ENCODE data around the gene BRICD5. TPM values are rescaled to one million over a fixed set of nuclear protein-coding genes. Genes with fewer than 3 reads are reported as not detected.

The BRICD5 gene
- total and polyA plus RNA-seq, 2 of the 13 experiments (the other 11 are each of a cell fraction or from before 2014, with no cell fraction given) = 1.6 to 5.8 TPM

DNA sequence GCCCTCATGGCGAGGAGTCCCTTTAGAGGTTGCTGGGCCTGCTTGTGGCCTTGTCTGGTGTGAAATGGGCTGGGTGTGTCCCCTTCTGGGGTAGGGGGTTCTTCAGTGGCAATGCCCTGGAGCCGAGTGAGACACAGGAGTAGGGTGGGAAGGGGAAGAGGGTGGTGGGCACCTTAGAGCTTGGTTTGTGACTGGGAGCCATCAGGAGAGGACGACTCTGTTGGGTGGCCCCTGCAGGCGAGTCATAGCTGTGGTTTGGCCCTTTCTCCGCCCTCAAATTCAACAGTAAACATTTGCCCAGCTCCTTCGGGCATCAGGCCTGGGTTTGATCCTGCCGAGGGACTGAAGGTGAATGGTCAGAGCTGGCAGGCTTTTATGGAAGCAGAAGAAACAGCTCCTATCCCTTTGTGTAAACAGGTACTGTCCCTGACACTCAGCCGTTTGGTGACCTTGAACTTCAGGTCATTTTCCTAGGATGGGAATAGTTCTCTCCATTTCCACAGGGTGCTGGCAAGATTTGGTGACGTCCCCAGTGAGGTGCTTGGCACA lies 15.7 kb upstream of the BRICD5 start (continued):
- TF ChIP-seq, protein P1, sequence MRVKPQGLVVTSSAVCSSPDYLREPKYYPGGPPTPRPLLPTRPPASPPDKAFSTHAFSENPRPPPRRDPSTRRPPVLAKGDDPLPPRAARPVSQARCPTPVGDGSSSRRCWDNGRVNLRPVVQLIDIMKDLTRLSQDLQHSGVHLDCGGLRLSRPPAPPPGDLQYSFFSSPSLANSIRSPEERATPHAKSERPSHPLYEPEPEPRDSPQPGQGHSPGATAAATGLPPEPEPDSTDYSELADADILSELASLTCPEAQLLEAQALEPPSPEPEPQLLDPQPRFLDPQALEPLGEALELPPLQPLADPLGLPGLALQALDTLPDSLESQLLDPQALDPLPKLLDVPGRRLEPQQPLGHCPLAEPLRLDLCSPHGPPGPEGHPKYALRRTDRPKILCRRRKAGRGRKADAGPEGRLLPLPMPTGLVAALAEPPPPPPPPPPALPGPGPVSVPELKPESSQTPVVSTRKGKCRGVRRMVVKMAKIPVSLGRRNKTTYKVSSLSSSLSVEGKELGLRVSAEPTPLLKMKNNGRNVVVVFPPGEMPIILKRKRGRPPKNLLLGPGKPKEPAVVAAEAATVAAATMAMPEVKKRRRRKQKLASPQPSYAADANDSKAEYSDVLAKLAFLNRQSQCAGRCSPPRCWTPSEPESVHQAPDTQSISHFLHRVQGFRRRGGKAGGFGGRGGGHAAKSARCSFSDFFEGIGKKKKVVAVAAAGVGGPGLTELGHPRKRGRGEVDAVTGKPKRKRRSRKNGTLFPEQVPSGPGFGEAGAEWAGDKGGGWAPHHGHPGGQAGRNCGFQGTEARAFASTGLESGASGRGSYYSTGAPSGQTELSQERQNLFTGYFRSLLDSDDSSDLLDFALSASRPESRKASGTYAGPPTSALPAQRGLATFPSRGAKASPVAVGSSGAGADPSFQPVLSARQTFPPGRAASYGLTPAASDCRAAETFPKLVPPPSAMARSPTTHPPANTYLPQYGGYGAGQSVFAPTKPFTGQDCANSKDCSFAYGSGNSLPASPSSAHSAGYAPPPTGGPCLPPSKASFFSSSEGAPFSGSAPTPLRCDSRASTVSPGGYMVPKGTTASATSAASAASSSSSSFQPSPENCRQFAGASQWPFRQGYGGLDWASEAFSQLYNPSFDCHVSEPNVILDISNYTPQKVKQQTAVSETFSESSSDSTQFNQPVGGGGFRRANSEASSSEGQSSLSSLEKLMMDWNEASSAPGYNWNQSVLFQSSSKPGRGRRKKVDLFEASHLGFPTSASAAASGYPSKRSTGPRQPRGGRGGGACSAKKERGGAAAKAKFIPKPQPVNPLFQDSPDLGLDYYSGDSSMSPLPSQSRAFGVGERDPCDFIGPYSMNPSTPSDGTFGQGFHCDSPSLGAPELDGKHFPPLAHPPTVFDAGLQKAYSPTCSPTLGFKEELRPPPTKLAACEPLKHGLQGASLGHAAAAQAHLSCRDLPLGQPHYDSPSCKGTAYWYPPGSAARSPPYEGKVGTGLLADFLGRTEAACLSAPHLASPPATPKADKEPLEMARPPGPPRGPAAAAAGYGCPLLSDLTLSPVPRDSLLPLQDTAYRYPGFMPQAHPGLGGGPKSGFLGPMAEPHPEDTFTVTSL (CRISPR knock-in tag; IDR thresholded peaks at IDR 0.05; ENCODE audit: borderline replicate concordance) = peak; percentile 16; the same call in 1 of the 2 replicates
- TF ChIP-seq BCL6 (CRISPR knock-in tag; IDR thresholded peaks at IDR 0.05) (peak; percentile 79), MYNN (CRISPR knock-in tag; IDR thresholded peaks at IDR 0.05; ENCODE audit: low read depth) (no peak), SALL1 (CRISPR knock-in tag; IDR thresholded peaks at IDR 0.05) (peak; percentile 79), ZBTB7B (CRISPR knock-in tag; IDR thresholded peaks at IDR 0.05) (peak; percentile 53; the same call in 1 of the 2 replicates), TBL1XR1 (IDR thresholded peaks at IDR 0.05; ENCODE audit: borderline replicate concordance, low read length, partially characterized antibody) (peak; percentile 50), U2AF1 (optimal IDR thresholded peaks at IDR 0.05; ENCODE audit: low read depth, low read length) (peak; percentile 87), ZNF33B (CRISPR knock-in tag; IDR thresholded peaks at IDR 0.05) (no peak), CCDC6 (CRISPR knock-in tag; IDR thresholded peaks at IDR 0.05) (peak; percentile 20; the same call in 1 of the 2 replicates), HNF4A (CRISPR knock-in tag; IDR thresholded peaks at IDR 0.05) (peak; percentile 64), PITX1 (CRISPR knock-in tag; IDR thresholded peaks at IDR 0.05) (peak; percentile 41; the same call in 1 of the 2 replicates), RBM22 (optimal IDR thresholded peaks at IDR 0.05; ENCODE audit: low read length) (peak; percentile 90), JDP2 (CRISPR knock-in tag; IDR thresholded peaks at IDR 0.05; ENCODE audit: borderline replicate concordance) (no peak), POLR2AphosphoS5 (IDR thresholded peaks at IDR 0.05; ENCODE audit: low read depth, low read length) (peak; percentile 64), RBFOX2 (IDR thresholded peaks at IDR 0.05; ENCODE audit: low read depth, low read length) (0 out of 2 replicates have a peak, but pooled peaks have one; percentile 26), SOX13 (IDR thresholded peaks at IDR 0.05) (no peak), SOX13 (CRISPR knock-in tag; conservative IDR thresholded peaks at IDR 0.05 in 1 of 2, IDR thresholded peaks at IDR 0.05 in 1 of 2) (peak in 1 of 2 experiments; percentile 61; a peak in 2 of 4 replicates)
- TF ChIP-seq, protein P2, sequence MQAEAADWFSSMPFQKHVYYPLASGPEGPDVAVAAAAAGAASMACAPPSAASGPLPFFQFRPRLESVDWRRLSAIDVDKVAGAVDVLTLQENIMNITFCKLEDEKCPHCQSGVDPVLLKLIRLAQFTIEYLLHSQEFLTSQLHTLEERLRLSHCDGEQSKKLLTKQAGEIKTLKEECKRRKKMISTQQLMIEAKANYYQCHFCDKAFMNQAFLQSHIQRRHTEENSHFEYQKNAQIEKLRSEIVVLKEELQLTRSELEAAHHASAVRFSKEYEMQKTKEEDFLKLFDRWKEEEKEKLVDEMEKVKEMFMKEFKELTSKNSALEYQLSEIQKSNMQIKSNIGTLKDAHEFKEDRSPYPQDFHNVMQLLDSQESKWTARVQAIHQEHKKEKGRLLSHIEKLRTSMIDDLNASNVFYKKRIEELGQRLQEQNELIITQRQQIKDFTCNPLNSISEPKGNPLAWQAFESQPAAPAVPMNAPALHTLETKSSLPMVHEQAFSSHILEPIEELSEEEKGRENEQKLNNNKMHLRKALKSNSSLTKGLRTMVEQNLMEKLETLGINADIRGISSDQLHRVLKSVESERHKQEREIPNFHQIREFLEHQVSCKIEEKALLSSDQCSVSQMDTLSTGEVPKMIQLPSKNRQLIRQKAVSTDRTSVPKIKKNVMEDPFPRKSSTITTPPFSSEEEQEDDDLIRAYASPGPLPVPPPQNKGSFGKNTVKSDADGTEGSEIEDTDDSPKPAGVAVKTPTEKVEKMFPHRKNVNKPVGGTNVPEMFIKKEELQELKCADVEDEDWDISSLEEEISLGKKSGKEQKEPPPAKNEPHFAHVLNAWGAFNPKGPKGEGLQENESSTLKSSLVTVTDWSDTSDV (CRISPR knock-in tag; IDR thresholded peaks at IDR 0.05) = no peak
- TF ChIP-seq, protein P3, sequence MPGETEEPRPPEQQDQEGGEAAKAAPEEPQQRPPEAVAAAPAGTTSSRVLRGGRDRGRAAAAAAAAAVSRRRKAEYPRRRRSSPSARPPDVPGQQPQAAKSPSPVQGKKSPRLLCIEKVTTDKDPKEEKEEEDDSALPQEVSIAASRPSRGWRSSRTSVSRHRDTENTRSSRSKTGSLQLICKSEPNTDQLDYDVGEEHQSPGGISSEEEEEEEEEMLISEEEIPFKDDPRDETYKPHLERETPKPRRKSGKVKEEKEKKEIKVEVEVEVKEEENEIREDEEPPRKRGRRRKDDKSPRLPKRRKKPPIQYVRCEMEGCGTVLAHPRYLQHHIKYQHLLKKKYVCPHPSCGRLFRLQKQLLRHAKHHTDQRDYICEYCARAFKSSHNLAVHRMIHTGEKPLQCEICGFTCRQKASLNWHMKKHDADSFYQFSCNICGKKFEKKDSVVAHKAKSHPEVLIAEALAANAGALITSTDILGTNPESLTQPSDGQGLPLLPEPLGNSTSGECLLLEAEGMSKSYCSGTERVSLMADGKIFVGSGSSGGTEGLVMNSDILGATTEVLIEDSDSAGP (CRISPR knock-in tag; IDR thresholded peaks at IDR 0.05; ENCODE audit: borderline replicate concordance) = 0 out of 2 replicates have a peak, but pooled peaks have one; percentile 9
- TF ChIP-seq, protein P4, sequence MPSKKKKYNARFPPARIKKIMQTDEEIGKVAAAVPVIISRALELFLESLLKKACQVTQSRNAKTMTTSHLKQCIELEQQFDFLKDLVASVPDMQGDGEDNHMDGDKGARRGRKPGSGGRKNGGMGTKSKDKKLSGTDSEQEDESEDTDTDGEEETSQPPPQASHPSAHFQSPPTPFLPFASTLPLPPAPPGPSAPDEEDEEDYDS (CRISPR knock-in tag; IDR thresholded peaks at IDR 0.05) = peak; percentile 54; the same call in 1 of the 2 replicates
